SW 1271 (cell line): ENCODE measurements around the gene WDR89.
"Not testable (repeated sequence)": the region's sequence is repeated elsewhere in the genome, so short reads cannot be mapped to it uniquely, and the experiment has no call there.

Experiments
- DNase-seq, 2 experiments: peaks; one replicate each; lab custom pipeline; 2025; lab: John Stamatoyannopoulos, UW

Gene WDR89, protein sequence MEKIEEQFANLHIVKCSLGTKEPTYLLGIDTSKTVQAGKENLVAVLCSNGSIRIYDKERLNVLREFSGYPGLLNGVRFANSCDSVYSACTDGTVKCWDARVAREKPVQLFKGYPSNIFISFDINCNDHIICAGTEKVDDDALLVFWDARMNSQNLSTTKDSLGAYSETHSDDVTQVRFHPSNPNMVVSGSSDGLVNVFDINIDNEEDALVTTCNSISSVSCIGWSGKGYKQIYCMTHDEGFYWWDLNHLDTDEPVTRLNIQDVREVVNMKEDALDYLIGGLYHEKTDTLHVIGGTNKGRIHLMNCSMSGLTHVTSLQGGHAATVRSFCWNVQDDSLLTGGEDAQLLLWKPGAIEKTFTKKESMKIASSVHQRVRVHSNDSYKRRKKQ

GRCh38 chr14:63641473-63642228 is at the start of gene WDR89:
WDR89 (minus strand) TSS chr14:63641871; CDS start chr14:63599942, 41,929 bp downstream.
- DNase-seq: peak; percentile 98 to 99

- DNase-seq: no peak
Measured at GRCh38 chr14:63689132-63689531, 47.5 kb upstream of the WDR89 start.

- DNase-seq: no peak
Measured at GRCh38 chr14:63686926-63687325, 45.3 kb upstream of the WDR89 start.

GRCh38 chr14:63685401-63685800 is 43.7 kb upstream of the WDR89 start:
- DNase-seq: no peak

- no peak for DNase-seq
Measured at GRCh38 chr14:63682727-63683593, 41.3 kb upstream of the WDR89 start.

- no peak for DNase-seq
Measured at GRCh38 chr14:63678536-63678935, 36.9 kb upstream of the WDR89 start.

- DNase-seq: no peak
Measured at GRCh38 chr14:63677891-63678379, 36.3 kb upstream of the WDR89 start.

- no peak for DNase-seq
Measured at GRCh38 chr14:63676615-63677014, 34.9 kb upstream of the WDR89 start.

DNA sequence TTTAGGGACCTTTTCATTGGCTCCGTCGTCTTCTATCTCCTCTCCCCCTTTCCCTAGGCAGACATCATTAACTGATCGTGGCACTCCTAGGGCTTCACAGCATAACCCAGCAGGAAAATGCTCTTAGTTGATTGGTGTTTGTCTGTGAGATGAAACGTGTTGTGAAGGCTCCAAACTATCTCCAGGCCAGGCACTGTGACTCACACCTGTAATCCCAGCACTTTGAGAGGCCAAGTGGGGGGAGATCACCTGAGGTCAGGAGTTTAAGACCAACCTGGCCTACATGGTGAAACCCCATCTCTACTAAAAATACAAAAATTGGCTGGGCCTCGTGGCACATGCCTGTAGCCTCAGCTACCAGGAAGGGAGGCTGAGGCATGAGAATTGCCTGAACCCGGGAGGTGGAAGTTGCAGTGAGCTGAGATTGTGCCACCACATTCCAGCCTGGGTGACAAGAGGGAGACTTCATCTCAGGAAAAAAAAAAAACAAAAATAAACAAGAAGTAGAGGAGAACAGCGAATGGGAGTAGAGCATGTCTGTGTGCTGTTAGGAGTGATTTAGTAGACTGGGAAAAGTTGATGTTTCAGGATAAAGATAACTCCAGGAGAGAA is 32.3 kb upstream of the WDR89 start:
- DNase-seq: no peak

DNA sequence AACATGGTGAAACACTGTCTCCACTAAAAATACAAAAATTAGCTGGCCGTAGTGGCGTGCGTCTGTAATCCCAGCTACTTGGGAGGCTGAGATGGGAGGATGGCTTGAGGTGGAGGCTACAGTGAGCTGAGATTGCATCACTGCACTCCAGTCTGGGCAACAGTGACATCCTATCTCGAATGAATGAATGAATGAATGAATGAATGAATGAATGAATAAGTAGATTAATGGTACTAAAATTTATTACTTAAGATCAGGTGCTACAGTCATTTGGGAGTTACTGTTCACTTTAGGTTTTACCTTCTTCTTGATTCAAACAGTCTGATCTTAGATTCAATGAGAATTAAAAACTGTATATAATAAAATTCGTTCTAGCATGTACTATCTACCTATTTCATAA is 31.6 kb upstream of the WDR89 start:
- no peak for DNase-seq

DNA sequence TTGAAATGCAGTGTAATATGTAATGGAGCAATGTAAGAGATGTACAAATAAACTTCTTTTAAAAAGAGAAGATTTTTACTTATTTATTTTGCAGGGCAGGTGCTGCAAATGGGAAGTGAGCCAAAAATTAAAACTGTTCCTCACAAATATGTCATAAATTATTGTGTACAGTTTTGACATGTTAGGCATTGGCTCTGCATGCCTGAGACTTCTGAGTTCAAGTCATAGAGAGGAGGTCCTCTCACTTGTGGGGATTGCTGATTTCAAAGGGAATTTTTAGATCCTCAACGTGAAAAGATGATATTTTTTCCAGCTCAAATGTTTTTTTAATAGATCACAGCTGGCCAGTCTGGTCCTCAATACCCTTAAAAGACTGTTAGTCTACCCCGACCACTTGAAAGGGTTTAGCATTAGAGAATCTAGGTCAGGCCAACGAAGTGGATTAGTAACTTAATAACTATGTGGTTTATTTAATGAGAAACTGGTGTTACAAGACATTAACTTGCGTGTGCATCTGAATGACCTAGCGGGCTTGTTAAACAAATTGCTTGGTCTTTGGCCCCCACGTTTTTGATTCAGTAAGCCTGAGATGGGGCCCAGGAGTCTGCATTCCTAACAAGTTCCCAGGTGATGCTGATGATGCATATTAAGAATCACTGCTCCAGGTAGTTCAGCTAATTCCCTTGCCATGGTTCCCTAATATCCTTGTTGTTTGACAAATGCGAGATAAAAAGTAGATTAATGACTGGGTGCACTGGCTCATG is 30.9 kb upstream of the WDR89 start:
- no peak for DNase-seq

- no peak for DNase-seq
Measured at GRCh38 chr14:63671987-63672386, 30.3 kb upstream of the WDR89 start.

DNA sequence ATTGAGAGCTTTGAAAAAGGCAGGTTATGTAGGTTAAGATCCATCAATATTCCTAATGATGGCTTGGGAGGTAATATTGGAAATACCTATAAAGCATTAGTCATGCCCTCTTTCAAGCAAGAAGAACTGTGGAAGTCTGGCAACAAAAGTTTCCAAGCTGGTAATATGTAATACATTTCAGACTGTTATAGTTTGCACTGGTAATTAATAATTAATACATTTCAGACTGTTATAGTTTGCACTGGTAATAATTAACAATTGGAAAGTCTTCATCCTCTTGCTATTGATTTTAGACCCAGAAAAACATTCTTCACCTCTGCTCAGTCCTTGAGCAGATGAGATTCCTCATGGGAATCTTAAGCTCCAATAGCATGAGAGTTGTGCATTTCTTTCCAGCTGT is 29.0 kb upstream of the WDR89 start:
- no peak for DNase-seq

- DNase-seq: no peak
Measured at GRCh38 chr14:63666335-63666734, 24.7 kb upstream of the WDR89 start.

DNA sequence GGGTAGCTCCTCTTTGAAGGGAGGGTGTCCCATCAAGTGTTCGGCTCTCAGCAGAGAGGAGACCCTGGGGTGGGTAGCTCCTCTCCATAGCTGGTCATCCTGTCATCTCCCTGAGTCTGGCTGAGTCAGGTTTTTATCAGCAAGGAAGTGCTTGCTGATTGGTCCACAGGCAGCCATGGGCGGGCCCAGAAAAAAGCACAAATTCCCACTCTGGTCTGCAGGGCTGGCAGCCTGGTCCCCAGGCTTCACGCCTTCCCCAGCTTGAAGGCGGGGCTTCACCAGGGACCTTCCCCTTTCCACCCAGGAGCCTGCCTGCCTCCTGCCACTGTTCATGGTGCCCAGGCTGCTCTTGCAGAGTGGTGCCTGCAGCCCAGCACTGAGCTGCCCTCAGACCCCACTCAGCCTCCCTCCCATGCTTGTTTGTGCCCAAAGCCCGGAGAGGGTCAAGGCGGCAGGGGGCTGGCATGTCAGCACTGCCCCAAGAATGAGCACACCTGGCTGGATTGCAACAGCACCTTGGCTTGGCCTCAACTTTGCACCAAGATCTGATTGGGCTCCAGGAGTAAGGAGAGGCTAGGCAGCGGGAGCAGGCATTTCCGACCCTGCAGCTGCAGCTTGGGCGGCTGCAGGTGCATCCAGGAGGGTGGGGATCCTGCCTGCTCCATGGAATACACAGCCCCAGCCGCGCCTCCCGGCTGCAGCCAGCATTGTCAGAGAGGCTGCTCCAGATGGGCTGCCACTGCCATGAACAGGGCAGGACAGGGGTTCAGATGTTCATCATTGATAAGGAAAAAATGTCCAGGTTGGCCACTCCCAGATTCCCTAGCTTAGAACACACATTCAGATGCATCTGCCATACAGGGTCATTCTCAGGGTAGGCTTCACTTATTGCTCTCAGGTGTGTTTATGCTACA is 22.0 kb upstream of the WDR89 start:
- no peak for DNase-seq

DNA sequence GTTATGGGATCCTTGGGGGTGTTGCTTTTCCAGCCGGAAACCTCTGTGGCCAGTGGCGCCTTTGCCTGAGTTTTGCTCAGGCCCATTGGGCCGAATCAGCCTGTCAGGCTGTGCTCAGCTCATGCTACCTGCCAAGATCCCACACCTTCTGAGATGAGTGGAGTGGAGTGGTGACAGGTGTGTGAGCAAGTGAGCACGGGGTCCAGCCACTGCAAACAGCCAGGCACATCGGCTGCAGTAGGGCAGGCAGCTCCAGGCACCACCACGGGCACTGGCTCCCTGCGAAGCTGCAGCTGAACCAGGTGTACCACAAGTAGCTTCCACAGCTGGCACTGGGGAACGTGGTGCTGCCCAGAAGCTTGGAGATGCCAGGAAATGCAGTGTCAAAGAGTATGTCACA is 21.1 kb upstream of the WDR89 start:
- DNase-seq: no peak

- not testable (repeated sequence) for DNase-seq
Measured at GRCh38 chr14:63661881-63662280, 20.2 kb upstream of the WDR89 start.

DNA sequence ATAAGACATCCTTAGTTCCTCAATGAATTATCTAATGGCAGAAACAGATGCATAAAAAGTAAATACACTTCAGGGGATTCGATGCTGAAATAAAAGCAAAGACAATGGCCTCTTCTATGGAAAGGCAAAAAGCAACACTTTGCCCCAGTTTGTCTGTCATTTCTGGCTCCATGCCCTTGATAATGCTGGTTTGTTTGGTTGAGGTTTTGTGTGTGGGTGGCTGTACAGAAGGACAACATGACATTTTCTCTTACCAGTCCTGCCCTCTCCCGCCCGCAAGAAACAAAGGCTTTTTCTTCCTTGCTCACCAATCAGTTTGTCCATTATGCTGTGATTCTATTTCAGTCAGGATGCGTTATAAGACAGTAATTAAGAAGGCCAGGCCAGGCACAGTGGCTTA is 18.1 kb upstream of the WDR89 start:
- no peak for DNase-seq

DNA sequence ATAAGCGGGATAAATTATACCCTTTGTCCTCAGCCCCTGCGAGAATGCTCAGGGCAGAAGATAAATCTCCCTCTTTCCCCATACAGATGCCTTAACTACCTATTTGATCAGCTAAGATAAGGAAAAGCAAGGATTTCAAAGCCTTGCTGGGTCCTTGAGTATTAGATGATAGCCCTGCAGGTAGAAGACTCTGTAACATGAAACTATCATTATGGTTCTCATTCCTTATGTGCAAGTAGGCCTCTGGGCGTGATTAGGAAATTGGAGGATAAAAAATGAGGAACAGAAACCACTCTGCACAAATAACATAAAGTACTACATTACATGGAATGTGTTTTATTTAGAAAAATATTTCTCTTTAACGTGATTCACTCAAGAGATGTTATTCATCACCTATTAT is 14.5 kb upstream of the WDR89 start:
- DNase-seq: no peak

GRCh38 chr14:63654936-63655335 is 13.3 kb upstream of the WDR89 start:
- no peak for DNase-seq
